ENCODE data around the gene MTMR10.

Gene MTMR10

GRCh38 chr15:30929064-30929669 is 62.3 kb downstream of the MTMR10 start:
- intact Hi-C loops (cut with DNase I; ENCODE audit: low total_unique reads) = no loop called here
- Histone ChIP-seq H3K4me1 (no peaks in the 10 kb centered on the region), H3K27ac (no peak overlapping the region), H3K9me3 (no peaks in the 10 kb centered on the region), H3K27me3 (no peaks in the 10 kb centered on the region), H3K4me3 (no peak overlapping the region), H3K36me3 (peaks cover 24 to 64% (median 60%) of the 10 kb centered on the region in 3 donors)
- TF ChIP-seq CTCF (IDR thresholded peaks at IDR 0.05) = no peak
- DNase-seq = no peak

- no peak for DNase-seq
- H3K36me3 ChIP-seq = peaks cover 20 to 70% (median 68%) of the 10 kb centered on the region in 3 donors
These were observed 63.4 kb downstream of the MTMR10 start for GRCh38 chr15:30928076-30928475.

GRCh38 chr15:30927148-30927761 is 64.2 kb downstream of the MTMR10 start:
- Histone ChIP-seq H3K27ac (no peak overlapping the region), H3K4me3 (no peak overlapping the region), H3K9me3 (no peaks in the 10 kb centered on the region), H3K36me3 (peaks cover 20 to 78% (median 76%) of the 10 kb centered on the region in 3 donors), H3K4me1 (no peaks in the 10 kb centered on the region), H3K27me3 (no peaks in the 10 kb centered on the region)
- DNase-seq = no peak
- intact Hi-C loops (cut with DNase I; ENCODE audit: low total_unique reads) = no loop called here
- TF ChIP-seq CTCF (IDR thresholded peaks at IDR 0.05) = no peak

More at GRCh38 chr15:30928076-30928475, 63.4 kb downstream of the MTMR10 start:
- no peaks in the 10 kb centered on the region for H3K4me1 ChIP-seq
- intact Hi-C loops (cut with DNase I; ENCODE audit: low total_unique reads) = no loop called here
- H3K27ac ChIP-seq = no peak overlapping the region
- TF ChIP-seq CTCF (IDR thresholded peaks at IDR 0.05) = no peak
- H3K9me3 ChIP-seq = no peaks in the 10 kb centered on the region
- H3K27me3 ChIP-seq = no peaks in the 10 kb centered on the region
- no peak overlapping the region for H3K4me3 ChIP-seq

GRCh38 chr15:30926161-30926560 is 65.3 kb downstream of the MTMR10 start:
- H3K36me3 ChIP-seq = peaks cover 27 to 83% (median 82%) of the 10 kb centered on the region in 3 donors
- H3K4me3 ChIP-seq = no peak overlapping the region
- no peak for DNase-seq
- TF ChIP-seq CTCF (IDR thresholded peaks at IDR 0.05) = no peak
- intact Hi-C loops (cut with DNase I; ENCODE audit: low total_unique reads) = no loop called here
- no peaks in the 10 kb centered on the region for H3K4me1 ChIP-seq
- no peaks in the 10 kb centered on the region for H3K9me3 ChIP-seq
- H3K27me3 ChIP-seq = no peaks in the 10 kb centered on the region
- H3K27ac ChIP-seq = no peak overlapping the region

- no peak overlapping the region for H3K4me3 ChIP-seq
- H3K27me3 ChIP-seq = no peaks in the 10 kb centered on the region
- TF ChIP-seq CTCF (IDR thresholded peaks at IDR 0.05) = no peak
- H3K27ac ChIP-seq = no peak overlapping the region
- no peaks in the 10 kb centered on the region for H3K9me3 ChIP-seq
- no peaks in the 10 kb centered on the region for H3K4me1 ChIP-seq
- intact Hi-C loops (cut with DNase I; ENCODE audit: low total_unique reads) = no loop called here
- H3K36me3 ChIP-seq = peaks cover 23 to 83% (median 82%) of the 10 kb centered on the region in 3 donors
- no peak for DNase-seq
These were observed 65.7 kb downstream of the MTMR10 start for GRCh38 chr15:30925686-30926085.

Measured in tibial artery (tissue), 4 donors.